GM12874 (cell line): ENCODE results near the gene CCL27.

Source experiments
- TF ChIP-seq, protein P1 (sequence below): IDR thresholded peaks from 2 replicates; pipeline ENCODE4 v1.5.1; 2011; ENCODE audit warnings: low read depth, mild to moderate bottlenecking, control low read depth, low read length, moderate library complexity; ENCODE audit not compliant: insufficient read depth

The CCL27 gene

DNA sequence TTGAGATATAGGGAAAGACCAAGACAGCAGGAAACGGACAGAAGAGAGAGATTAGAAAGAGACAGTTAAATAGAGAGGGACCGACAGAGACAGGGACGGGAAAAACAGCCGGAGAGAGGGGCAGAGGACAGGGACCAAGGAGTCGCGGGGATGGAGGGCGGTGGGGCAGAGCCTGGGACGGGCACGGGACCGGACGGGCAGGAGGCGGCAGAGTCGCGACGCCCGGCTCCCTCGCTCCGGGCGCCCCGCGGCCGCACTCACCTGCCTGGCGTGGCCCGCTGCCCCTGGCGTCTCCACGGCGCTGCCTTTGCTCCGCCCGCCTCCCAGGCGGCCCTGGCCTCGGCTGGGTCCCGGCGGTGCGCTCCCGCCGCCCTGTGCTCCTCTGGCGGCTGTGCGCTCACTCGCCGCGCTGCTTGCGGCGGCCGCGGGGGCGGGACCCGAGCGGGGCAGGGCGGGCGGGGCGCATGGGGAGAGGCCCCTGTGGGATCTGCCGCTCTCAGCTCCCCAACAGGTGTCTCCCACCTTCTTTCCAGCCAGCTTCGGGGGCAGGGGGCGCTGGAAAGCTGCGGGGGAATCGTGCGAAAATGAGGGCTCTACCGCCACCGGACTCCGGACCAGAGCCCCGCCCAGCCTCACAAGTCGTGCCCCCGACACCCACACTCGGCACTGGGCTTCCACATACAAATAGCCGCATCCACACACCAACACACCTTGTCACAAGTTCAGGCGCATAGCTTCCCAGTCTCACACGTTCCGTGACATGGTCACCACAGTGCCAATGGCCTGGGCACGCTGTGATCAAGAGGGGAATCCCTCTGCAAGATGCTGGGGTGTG is 33.6 kb downstream of the CCL27 start, which contains the start of gene ARID3C:
TSS of gene ARID3C (minus strand) at position 411 of the 835 bp plus-strand sequence. CDS start 1,052 bp downstream, outside the sequence.
- TF ChIP-seq, protein P1, sequence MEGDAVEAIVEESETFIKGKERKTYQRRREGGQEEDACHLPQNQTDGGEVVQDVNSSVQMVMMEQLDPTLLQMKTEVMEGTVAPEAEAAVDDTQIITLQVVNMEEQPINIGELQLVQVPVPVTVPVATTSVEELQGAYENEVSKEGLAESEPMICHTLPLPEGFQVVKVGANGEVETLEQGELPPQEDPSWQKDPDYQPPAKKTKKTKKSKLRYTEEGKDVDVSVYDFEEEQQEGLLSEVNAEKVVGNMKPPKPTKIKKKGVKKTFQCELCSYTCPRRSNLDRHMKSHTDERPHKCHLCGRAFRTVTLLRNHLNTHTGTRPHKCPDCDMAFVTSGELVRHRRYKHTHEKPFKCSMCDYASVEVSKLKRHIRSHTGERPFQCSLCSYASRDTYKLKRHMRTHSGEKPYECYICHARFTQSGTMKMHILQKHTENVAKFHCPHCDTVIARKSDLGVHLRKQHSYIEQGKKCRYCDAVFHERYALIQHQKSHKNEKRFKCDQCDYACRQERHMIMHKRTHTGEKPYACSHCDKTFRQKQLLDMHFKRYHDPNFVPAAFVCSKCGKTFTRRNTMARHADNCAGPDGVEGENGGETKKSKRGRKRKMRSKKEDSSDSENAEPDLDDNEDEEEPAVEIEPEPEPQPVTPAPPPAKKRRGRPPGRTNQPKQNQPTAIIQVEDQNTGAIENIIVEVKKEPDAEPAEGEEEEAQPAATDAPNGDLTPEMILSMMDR = no peak

DNA sequence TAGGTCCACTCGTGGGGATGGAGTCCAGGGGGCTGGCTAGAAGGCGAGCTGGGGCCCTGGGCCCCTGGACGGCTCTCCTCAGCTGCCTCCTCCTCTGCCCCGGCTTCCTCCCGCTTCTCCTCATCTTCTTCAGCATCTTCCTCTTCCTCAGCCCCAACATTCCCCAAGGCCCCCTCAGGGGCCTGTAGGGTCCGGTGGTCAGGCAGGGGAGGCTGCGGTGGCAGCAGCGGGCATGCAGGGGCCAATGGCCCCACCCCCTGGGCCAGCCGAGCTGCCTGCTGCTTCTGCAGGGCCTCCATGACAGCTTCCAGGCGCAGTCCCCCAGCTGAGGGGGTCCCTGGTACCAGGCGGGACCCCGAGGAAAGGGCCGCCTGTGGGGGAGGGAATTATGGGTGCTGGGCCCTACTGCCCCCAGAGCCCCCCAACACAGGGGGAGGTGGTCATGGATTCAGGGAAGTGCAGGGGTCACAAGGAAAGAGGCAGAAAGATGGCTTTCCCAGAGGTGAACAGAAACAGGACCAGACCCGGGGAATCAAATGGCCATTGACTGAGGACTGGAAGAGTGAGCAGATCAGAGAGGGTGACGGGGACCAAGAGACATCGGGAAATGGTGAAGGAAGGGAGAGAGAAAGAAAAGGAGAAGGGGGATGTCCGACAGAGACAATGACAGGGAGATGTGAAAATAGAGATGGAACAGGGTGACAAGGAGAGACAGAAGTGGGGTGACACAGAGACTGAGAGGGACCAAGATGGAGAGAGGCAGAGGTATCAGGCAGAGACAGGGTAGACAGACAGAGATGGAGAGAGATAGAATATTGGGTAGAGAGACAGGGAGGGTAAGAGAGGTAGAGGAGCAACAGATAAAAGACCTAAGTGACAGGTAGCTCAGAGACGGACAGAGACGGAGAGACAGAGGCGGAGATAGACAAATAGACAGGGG is 34.5 kb downstream of the CCL27 start:
- TF ChIP-seq, protein P1 = no peak

- TF ChIP-seq, protein P1 = no peak
These were observed 37.3 kb downstream of the CCL27 start for GRCh38 chr9:34625186-34625486.

- TF ChIP-seq, protein P1 = no peak
These were observed 37.8 kb downstream of the CCL27 start for GRCh38 chr9:34624475-34625185.

DNA sequence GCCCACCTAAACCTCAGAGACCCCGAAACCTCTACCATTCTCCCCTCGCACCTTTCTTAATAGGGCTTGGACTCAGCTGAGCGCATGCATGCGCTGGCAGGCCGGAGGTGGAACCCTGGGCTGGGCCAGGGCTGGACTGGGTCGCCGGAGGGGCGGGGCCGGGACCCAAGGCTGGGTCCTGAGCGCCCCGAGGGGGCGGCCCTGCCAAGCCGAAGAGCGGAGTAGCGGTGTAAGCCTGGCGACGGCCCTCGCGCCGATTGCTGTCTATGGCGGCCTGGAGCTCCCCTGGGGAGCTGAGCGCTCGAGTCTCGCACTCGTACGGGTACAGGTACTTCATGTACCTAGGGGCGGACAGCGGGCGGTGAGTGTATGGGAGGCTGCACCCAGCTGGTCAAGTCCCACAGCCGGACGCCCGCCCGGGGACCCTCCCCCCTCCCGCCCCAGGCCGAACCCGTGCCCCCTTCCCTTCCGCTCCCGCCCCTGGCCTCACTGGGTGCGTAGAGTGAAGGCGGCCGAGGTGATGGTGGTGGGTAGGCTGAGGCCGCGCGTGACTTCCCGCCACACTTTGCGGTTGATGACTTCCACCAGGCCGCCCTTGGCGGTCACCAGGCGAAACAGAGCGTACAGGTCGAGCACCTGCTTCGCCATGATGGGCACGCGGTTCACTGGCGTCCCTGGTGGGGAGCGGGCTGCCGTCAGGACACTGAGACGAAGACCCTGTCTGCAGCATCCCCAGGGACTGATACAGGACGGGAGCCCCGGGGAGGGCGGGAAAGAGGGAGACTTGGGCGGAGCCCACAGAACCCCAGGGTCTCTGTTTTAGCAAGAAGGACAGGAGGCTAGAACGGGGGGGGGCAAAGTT is 38.9 kb downstream of the CCL27 start:
- TF ChIP-seq, protein P1 = no peak

DNA sequence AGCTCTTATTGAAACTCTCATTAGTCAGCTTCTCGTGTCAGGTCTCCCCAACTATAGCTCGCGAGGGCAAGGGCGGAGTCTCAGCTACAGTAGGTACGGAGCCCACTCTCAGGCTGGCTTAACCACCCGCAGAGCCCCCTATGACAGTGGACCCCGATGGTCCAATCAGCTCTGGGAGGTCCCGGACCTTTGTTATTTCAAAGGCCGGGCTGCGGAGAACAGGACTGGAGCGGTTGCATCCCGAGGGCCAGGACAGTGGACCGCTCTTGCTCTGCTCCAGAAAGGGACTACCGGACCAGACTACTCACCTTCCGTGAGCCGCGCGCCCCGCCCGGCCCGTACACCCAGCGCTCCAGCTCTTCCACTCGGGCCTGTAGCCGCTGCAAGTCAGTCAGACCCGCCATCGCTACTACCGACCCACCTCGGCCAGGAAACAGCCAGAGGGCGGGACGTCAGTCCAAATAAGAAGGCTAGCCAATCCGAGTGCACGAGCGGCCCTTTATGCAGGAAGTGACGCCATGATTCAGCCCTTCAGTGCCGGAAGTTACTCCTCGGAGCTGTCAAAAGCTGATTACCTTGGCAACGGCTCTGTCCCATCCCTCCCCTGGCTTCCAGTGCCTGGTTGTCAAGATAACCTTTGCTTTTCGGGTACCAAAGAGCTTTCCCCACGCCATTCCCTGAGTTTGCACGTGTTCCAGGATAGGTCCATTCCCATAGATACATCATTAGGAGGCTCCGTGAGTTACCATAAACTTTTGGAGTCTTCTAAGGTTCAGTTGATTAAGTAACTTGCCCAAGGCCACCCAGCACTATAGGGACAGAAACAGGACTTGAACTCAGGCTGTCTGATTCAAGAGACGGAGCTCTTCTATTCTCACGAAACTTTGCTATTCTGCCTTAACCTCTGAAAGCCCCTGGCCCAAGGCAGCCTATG is 42.1 kb downstream of the CCL27 start, which contains the start of gene DCTN3:
TSS of gene DCTN3 (minus strand) at position 435 of the 934 bp plus-strand sequence. CDS start at position 404, 31 bp downstream.
- TF ChIP-seq, protein P1 = no peak
